Erythroblast (primary cell): ENCODE results near the gene BOC.

ENCODE experiments used
- GATA1 ChIP-seq: IDR thresholded peaks from 2 replicates; pipeline ENCODE4 v1.6.1; 2011; ENCODE audit warnings: low read depth, mild to moderate bottlenecking, control low read depth, low read length, moderate library complexity
- POLR2A ChIP-seq: IDR thresholded peaks from 2 replicates; pipeline ENCODE4 v1.6.1; 2011; ENCODE audit warnings: mild to moderate bottlenecking, low read length

- no peak for TF ChIP-seq POLR2A
- TF ChIP-seq GATA1: no peak
Observed at GRCh38 chr3:113185194-113185835, 26.0 kb upstream of the BOC start.
